ENCODE data around the gene SLC14A1.

Gene SLC14A1

GRCh38 chr18:45723567-45724355 is at the start of gene SLC14A1:
Gene SLC14A1, plus strand, starts transcription at chr18:45724181. Its CDS starts 6,140 bp downstream, at chr18:45730321.
- DNase-seq (ENCODE audit: low spot score), result no peak

GRCh38 chr18:45677276-45677807 is 46.6 kb upstream of the SLC14A1 start:
- no peak for DNase-seq (ENCODE audit: low spot score)

GRCh38 chr18:45678441-45678840 is 45.5 kb upstream of the SLC14A1 start:
- no peak for DNase-seq (ENCODE audit: low spot score)

GRCh38 chr18:45678850-45679249 is 45.1 kb upstream of the SLC14A1 start:
- no peak for DNase-seq (ENCODE audit: low spot score)

- no peak for DNase-seq (ENCODE audit: low spot score)
Observed at GRCh38 chr18:45680066-45680690, 43.8 kb upstream of the SLC14A1 start.

- DNase-seq (ENCODE audit: low spot score), result no peak
Observed at GRCh38 chr18:45682181-45682580, 41.8 kb upstream of the SLC14A1 start.

- DNase-seq (ENCODE audit: low spot score), result peak; percentile 38
Observed at GRCh38 chr18:45684341-45685115, 39.5 kb upstream of the SLC14A1 start.

- no peak for DNase-seq (ENCODE audit: low spot score)
Observed at GRCh38 chr18:45686891-45687611, 36.9 kb upstream of the SLC14A1 start.

- no peak for DNase-seq (ENCODE audit: low spot score)
Observed at GRCh38 chr18:45687621-45688020, 36.4 kb upstream of the SLC14A1 start.

GRCh38 chr18:45688113-45688512 is 35.9 kb upstream of the SLC14A1 start:
- DNase-seq (ENCODE audit: low spot score), result no peak

- DNase-seq (ENCODE audit: low spot score), result no peak
Observed at GRCh38 chr18:45688833-45689232, 35.1 kb upstream of the SLC14A1 start.

- no peak for DNase-seq (ENCODE audit: low spot score)
Observed at GRCh38 chr18:45689396-45689795, 34.6 kb upstream of the SLC14A1 start.

GRCh38 chr18:45690975-45691815 is 32.8 kb upstream of the SLC14A1 start:
- peak; percentile 80 for DNase-seq (ENCODE audit: low spot score)

GRCh38 chr18:45691816-45692179 is 32.2 kb upstream of the SLC14A1 start:
- DNase-seq (ENCODE audit: low spot score), result no peak

GRCh38 chr18:45702708-45703265 is 21.2 kb upstream of the SLC14A1 start:
- no peak for DNase-seq (ENCODE audit: low spot score)

- DNase-seq (ENCODE audit: low spot score), result no peak
Observed at GRCh38 chr18:45708831-45709230, 15.2 kb upstream of the SLC14A1 start.

- DNase-seq (ENCODE audit: low spot score), result no peak
Observed at GRCh38 chr18:45712061-45712460, 11.9 kb upstream of the SLC14A1 start.

GRCh38 chr18:45713239-45713638 is 10.7 kb upstream of the SLC14A1 start:
- DNase-seq (ENCODE audit: low spot score), result no peak

- no peak for DNase-seq (ENCODE audit: low spot score)
Observed at GRCh38 chr18:45715212-45715780, 8.7 kb upstream of the SLC14A1 start.

- DNase-seq (ENCODE audit: low spot score), result no peak
Observed at GRCh38 chr18:45719106-45719505, 4.9 kb upstream of the SLC14A1 start.
